Adrenal gland (tissue), 12 donors: Measurements from ENCODE around the gene SPTB. TPM values are rescaled to one million over a fixed set of nuclear protein-coding genes. Genes with fewer than 3 reads are reported as not detected.

Source experiments
- DNase-seq, 7 donors: peaks; one replicate each; pipeline ENCODE4 v3.0.0-alpha.2; 2019 to 2020
- H3K27ac ChIP-seq, 5 donors: fragments of 200-600 bp; sonication (generic) in 4 of 5; 1 replicate in 3 of 5; 2 replicates in 2 of 5; pipeline versions ENCODE4 v1.5.1 to v1.8.0; 2016 to 2020; ENCODE audit warnings: mild to moderate bottlenecking in 1 of 5
- H3K27me3 ChIP-seq: fragments of 200-600 bp; 2 replicates; pipeline ENCODE4 v1.8.0; 2021
- H3K36me3 ChIP-seq, 2 donors: fragments of 200-600 bp; replicated peaks in 1 of 2; 1 replicate in 1 of 2; 2 replicates in 1 of 2; pipeline versions ENCODE4 v1.5.1 to v1.8.0; 2018 to 2022
- H3K4me1 ChIP-seq, 2 donors: fragments of 200-600 bp; replicated peaks in 1 of 2; 1 replicate in 1 of 2; 2 replicates in 1 of 2; pipeline versions ENCODE4 v1.5.1 to v1.8.0; 2018 to 2021
- H3K4me3 ChIP-seq, 4 donors: fragments of 200-600 bp; sonication (generic) in 3 of 4; one replicate each; pipeline ENCODE4 v1.5.1; 2016 to 2018
- H3K9me3 ChIP-seq, 3 donors: fragments of 200-600 bp; sonication (generic) in 1 of 3; replicated peaks in 1 of 3; 1 replicate in 2 of 3; 2 replicates in 1 of 3; pipeline versions ENCODE4 v1.5.1 to v1.8.0; 2016 to 2021
- POLR2A ChIP-seq, 2 donors: fragments of 450-650 bp; IDR thresholded peaks; one replicate each; pipeline ENCODE4 v1.6.1; 2017; ENCODE audit warnings: antibody characterized with exemption in 2 of 2, mild to moderate bottlenecking in 2 of 2, moderate library complexity in 1 of 2
- WGBS, 4 donors: extraction: QIAGEN DNeasy Blood & Tissue Kit in 2 of 4; methylation state at CpG; one replicate each; pipeline versions ENCODE4 v1.1.5 to v1.1.7; 2013 to 2017; 5-methylcytosine and 5-hydroxymethylcytosine counted together
- intact Hi-C, 2 donors: fragments of 100-400 bp; cut with DNase I; formaldehyde crosslinking; loops; one replicate each; pipeline versions ENCODE4 v1.14.1 to v1.15.0; 2022 to 2023
- polyA plus RNA-seq, 3 donors: library from polyadenylated mRNA; stranded (reverse); fragments of 200-250 nt in 2 of 3; fragments of 350-450 nt in 1 of 3; fragmentation: Illumina TruSeq in 1 of 3; extraction: RNeasy Lipid Tissue Mini Kit (QIAGEN cat#74804) in 1 of 3; gene quantifications; one replicate each; pipeline ENCODE4 v1.2.3, GENCODE V29; 2013 to 2014
- total RNA-seq, 9 donors: library from RNA; depleted of rRNA in 4 of 9; stranded (reverse); fragments of >200 nt in 4 of 9; fragments of 120-200 nt in 1 of 9; fragmentation: NEBNext Ultra II Directional in 1 of 9; extraction: Animal tissue kit (Norgen Biotek cat#: 25700) in 1 of 9; gene quantifications; one replicate each; pipeline versions ENCODE4 v1.1.0 to v1.2.4, GENCODE V29; 2013 to 2023
- TF ChIP-seq, protein P1 (sequence below), 6 experiments: fragments of 450-650 bp in 4 of 6; fragments of 200-600 bp in 2 of 6; sonication (generic) in 1 of 6; IDR thresholded peaks; 1 replicate in 5 of 6; 2 replicates in 1 of 6; pipeline versions ENCODE4 v1.5.1 to v1.8.0; 2016 to 2021; ENCODE audit warnings: antibody characterized with exemption in 6 of 6, mild to moderate bottlenecking in 2 of 6, moderate library complexity in 1 of 6
- donor health status: healthy with polysubstance abuse.
- donor health status: Bipolar disorder and iron deficiency.
- donor health status: DM: yes; HTN: yes; CAD: no.
- donor health status: DM: no; HTN: no; CAD: no.
- donor health status: DM: no; HTN: no; CAD: no.
- donor health status: DM: yes; HTN: yes; CAD: no.

SPTB gene
- total and polyA plus RNA-seq, 12 donors: 0.18 to 14.5 (median 1.2) TPM

- no peak overlapping the region for H3K4me3 ChIP-seq
- no peak for DNase-seq
- H3K4me1 ChIP-seq: no peaks in the 10 kb centered on the region
- H3K27ac ChIP-seq: no peak overlapping the region
- no peaks in the 10 kb centered on the region for H3K9me3 ChIP-seq
- H3K36me3 ChIP-seq: no peaks in the 10 kb centered on the region
- no peak for TF ChIP-seq POLR2A (IDR thresholded peaks at IDR 0.05)
- 76 to 83% (median 78%) methylated on average over 6 of the region's 6 CpGs for WGBS, 4 donors
- H3K27me3 ChIP-seq: peaks cover 5% of the 10 kb centered on the region
- intact Hi-C loops: no loop called here
Measured at GRCh38 chr14:64865992-64866391, 13.7 kb downstream of the SPTB start.

DNA sequence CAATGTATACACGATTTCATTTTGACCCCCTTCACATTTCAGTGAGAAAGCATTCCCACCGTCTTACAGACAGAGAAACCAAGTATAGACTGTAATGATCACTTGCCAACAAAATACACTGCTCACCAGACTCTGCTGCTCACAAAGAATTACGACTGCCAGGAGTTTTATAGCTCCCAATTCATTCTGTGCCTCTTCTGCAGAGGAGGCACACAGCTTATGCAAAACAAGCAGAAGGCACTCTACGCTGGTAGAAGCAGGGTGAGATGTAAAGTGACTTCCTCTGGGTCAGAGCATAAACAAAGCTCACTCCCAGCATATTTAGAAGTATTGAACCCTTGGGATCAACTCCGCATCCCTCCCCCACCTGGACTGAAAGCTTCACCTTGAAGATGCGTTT is 14.6 kb downstream of the SPTB start:
- Histone ChIP-seq H3K27me3 (peaks cover 5% of the 10 kb centered on the region), H3K36me3 (no peaks in the 10 kb centered on the region), H3K4me3 (no peak overlapping the region), H3K9me3 (no peaks in the 10 kb centered on the region), H3K4me1 (no peaks in the 10 kb centered on the region), H3K27ac (no peak overlapping the region)
- no peak for TF ChIP-seq POLR2A (IDR thresholded peaks at IDR 0.05)
- TF ChIP-seq, protein P1, sequence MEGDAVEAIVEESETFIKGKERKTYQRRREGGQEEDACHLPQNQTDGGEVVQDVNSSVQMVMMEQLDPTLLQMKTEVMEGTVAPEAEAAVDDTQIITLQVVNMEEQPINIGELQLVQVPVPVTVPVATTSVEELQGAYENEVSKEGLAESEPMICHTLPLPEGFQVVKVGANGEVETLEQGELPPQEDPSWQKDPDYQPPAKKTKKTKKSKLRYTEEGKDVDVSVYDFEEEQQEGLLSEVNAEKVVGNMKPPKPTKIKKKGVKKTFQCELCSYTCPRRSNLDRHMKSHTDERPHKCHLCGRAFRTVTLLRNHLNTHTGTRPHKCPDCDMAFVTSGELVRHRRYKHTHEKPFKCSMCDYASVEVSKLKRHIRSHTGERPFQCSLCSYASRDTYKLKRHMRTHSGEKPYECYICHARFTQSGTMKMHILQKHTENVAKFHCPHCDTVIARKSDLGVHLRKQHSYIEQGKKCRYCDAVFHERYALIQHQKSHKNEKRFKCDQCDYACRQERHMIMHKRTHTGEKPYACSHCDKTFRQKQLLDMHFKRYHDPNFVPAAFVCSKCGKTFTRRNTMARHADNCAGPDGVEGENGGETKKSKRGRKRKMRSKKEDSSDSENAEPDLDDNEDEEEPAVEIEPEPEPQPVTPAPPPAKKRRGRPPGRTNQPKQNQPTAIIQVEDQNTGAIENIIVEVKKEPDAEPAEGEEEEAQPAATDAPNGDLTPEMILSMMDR (IDR thresholded peaks at IDR 0.05): no peak
- 57 to 69% (median 63%) methylated on average over 5 to 6 of the region's 6 CpGs for WGBS, 4 donors
- intact Hi-C loops: no loop called here
- DNase-seq: no peak

DNA sequence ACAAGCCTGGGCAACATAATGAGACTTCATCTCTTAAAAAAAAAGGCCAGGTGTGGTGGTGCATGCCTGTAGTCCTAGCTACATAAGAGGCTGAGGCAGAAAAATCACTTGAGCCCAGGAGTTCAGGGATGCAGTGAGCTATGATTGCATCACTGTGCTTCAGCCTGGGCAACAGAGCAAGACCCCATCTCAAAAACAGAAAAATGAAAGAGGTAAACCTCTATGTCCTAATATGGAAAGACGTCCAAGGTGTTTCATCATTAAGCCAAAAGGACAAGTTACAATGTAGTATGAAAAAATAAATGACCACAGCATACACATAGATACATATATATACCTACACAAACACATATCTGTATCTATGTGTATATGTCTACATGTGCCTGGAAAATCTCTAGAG is 15.4 kb downstream of the SPTB start:
- DNase-seq: no peak
- Histone ChIP-seq H3K27ac (no peak overlapping the region), H3K9me3 (no peaks in the 10 kb centered on the region), H3K27me3 (peaks cover 5% of the 10 kb centered on the region), H3K4me1 (no peaks in the 10 kb centered on the region), H3K4me3 (no peak overlapping the region), H3K36me3 (no peaks in the 10 kb centered on the region)
- no peak for TF ChIP-seq POLR2A (IDR thresholded peaks at IDR 0.05)
- TF ChIP-seq, protein P1 (IDR thresholded peaks at IDR 0.05): no peak
- WGBS, 4 donors: 65 to 85% (median 75%) methylated on average over 1 of the region's 1 CpG
- intact Hi-C loops: no loop called here

DNA sequence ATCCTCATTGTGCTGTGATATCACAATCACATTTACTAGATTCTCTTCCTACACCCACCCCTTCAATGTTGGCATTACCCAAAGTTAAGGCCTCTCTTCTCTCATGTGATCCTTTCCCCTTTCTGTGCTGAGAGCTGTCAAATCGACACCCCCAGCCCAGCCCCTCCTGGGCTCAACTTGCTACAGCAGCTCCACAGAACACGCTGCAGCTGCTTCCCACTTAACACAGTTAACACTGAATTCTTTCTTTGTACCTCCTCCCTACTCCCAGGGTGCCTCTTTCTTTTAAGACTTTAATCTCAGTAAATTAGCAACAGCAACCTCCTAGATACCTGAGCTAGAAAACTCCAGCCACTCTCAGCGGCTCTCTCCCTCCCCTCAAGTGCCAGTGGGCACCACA is 17.8 kb downstream of the SPTB start:
- no peaks in the 10 kb centered on the region for H3K36me3 ChIP-seq
- no peaks in the 10 kb centered on the region for H3K4me1 ChIP-seq
- no peaks in the 10 kb centered on the region for H3K9me3 ChIP-seq
- TF ChIP-seq, protein P1 (IDR thresholded peaks at IDR 0.05): no peak
- no peak for TF ChIP-seq POLR2A (IDR thresholded peaks at IDR 0.05)
- no peak overlapping the region for H3K4me3 ChIP-seq
- 59 to 81% (median 67%) methylated on average over 3 of the region's 3 CpGs for WGBS, 4 donors
- DNase-seq: no peak
- no peak overlapping the region for H3K27ac ChIP-seq
- intact Hi-C loops: no loop called here
- no peaks in the 10 kb centered on the region for H3K27me3 ChIP-seq

DNA sequence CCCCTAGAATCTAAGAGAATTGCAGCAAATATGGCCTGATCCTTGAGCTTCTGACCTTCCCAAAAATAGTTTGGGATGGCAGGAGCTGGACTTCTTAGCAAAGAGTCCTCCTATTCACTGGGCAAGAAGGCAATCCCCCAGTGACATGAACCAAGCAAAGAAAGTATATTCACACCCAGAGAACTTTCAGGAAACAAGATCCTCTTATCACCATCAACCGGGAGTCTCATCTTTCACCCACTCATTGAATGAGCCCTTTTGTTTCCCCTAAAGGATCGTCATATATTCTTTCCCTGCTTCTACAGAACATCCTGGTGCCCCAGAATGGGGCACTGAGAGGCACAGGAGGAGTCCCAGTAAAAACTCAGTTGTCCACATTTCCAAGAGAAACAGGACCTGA is 19.7 kb downstream of the SPTB start:
- WGBS, 4 donors: 40 to 53% (median 46%) methylated on average over 2 of the region's 2 CpGs
- no peaks in the 10 kb centered on the region for H3K4me1 ChIP-seq

More for the DNA sequence above, 19.7 kb downstream of the SPTB start:
- no peak for TF ChIP-seq POLR2A (IDR thresholded peaks at IDR 0.05)
- TF ChIP-seq, protein P1 (IDR thresholded peaks at IDR 0.05): no peak
- H3K4me3 ChIP-seq: no peak overlapping the region
- no peaks in the 10 kb centered on the region for H3K27me3 ChIP-seq
- no peak overlapping the region for H3K27ac ChIP-seq
- intact Hi-C loops: no loop called here
- DNase-seq: no peak
- no peaks in the 10 kb centered on the region for H3K9me3 ChIP-seq
- no peaks in the 10 kb centered on the region for H3K36me3 ChIP-seq
